Measurements from ENCODE around the gene KCNG1.
"Not testable (repeated sequence)": the region's sequence is repeated elsewhere in the genome, so short reads cannot be mapped to it uniquely, and the experiment has no call there.

The KCNG1 gene, protein sequence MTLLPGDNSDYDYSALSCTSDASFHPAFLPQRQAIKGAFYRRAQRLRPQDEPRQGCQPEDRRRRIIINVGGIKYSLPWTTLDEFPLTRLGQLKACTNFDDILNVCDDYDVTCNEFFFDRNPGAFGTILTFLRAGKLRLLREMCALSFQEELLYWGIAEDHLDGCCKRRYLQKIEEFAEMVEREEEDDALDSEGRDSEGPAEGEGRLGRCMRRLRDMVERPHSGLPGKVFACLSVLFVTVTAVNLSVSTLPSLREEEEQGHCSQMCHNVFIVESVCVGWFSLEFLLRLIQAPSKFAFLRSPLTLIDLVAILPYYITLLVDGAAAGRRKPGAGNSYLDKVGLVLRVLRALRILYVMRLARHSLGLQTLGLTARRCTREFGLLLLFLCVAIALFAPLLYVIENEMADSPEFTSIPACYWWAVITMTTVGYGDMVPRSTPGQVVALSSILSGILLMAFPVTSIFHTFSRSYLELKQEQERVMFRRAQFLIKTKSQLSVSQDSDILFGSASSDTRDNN

DNA sequence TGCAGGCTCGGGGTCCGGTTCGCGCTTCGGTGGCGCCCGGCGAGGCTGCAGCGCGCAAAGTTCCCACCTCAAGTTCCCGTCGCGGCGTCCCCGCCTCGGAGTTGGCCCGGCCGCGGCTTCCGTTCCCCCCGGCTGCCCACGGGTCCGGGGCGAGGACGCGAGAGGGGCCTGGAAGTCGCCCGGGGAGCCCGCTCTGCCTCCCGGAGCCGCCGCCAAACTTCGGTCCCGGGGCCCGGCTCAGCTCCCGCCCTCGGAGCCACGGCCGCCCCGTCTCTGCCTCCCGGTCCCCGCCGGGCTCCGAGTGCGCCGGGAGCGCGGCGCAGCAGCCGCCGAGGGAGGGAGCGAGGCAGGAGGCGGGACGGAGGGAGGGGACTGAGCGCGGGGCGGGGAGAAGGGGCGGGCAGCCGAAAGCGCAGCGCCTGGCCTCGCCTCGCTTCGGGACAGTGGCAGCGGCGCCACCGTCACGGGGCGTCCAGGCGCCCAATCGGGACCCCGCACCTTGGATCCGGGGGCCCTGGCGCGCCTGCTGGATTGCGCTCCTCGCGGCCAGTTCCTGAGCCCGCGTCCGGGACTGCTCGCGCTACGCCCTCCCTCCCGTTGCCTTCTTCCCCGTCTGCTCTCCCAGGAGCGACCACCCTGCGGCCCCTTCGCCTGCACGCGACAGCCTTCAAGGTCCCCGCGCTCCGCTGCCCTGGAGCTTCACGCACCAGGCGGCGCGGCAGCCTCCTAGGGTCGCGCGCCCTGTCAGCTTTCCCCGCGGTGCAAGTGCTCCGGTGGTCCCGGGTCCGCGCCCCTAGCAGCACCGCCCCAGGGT, at the start of gene KCNG1:
Gene KCNG1 (minus strand): TSS at position 305 of the 814 bp plus-strand sequence. CDS start 12,769 bp downstream, outside the sequence.
- in situ Hi-C loops (cut with MboI; ENCODE audit: low sequenced_read_pairs) = no loop called here

GRCh38 chr20:51070621-51071020, 47.7 kb upstream of the KCNG1 start:
- in situ Hi-C loops (cut with MboI; ENCODE audit: low sequenced_read_pairs) = no loop called here

GRCh38 chr20:51067792-51068191, 44.9 kb upstream of the KCNG1 start:
- in situ Hi-C loops (cut with MboI; ENCODE audit: low sequenced_read_pairs) = no loop called here

GRCh38 chr20:51065615-51066014, 42.7 kb upstream of the KCNG1 start:
- in situ Hi-C loops (cut with MboI; ENCODE audit: low sequenced_read_pairs) = no loop called here

DNA sequence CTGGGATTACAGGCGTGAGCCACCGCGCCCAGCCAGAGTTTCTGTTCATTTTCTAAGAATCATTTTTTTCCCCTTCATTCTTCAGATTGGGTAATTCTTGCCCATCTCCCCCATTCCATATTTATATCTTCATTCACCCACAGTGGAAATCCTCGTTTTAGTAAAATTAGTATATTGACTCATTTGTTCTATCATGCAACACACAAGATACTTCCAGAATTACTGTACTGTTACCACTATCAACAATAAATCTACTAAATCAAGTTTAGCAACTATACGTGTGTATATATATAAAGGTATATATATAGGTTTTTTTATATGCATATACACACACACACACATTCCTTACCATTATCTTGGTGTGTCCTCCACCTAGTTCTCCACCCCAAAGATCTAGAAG, 41.2 kb upstream of the KCNG1 start:
- in situ Hi-C loops (cut with MboI; ENCODE audit: low sequenced_read_pairs) = no loop called here

DNA sequence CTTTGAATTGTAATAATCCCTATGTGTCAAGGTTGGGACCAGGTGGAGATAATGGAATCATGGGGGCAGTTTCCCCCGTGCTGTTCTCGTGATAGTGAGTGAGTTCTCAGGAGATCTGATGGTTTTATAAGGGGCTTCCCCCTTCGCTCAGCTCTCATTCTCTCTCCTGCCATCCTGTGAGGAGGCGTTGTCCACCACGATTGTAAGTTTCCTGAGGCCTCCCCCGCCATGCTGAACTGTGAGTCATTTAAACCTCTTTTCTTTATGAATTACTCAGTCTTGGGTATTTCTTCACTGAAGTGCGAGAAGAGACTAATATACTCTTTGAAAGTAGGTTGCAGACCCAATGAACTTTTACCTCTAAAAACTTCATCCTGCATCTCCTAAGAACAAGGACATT, 39.2 kb upstream of the KCNG1 start:
- in situ Hi-C loops (cut with MboI; ENCODE audit: low sequenced_read_pairs) = no loop called here

DNA sequence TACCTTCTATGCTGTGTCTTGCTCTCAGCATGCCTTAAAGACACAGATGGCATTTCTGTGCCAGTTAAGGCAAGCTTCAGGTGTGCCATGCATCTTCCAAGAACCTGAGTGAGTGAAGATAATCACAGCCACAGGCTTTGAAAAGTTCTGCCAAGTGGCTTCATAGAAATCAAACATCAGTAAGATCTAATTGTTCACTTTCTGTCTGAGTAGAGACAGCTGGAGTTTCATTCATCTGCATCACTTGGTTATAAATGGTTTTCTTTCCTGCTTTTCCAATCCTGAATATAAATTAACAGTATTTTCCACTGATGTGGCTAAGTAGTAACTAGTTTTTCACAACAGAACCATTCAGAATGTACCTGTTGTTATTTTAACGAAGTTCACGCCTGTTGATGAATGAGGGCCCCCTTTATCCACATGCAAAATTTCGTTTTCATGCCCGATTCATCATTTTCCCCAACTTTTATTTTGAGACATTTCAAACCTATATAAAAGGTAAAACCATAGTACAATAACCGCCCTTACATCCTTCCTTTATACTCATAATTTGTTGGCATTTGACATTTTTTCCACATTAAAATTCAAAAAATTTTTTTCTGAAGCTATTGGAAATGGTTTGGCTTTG, 38.6 kb upstream of the KCNG1 start:
- in situ Hi-C loops (cut with MboI; ENCODE audit: low sequenced_read_pairs) = no loop called here

GRCh38 chr20:51060301-51060700, 37.4 kb upstream of the KCNG1 start:
- in situ Hi-C loops (cut with MboI; ENCODE audit: low sequenced_read_pairs) = no loop called here

DNA sequence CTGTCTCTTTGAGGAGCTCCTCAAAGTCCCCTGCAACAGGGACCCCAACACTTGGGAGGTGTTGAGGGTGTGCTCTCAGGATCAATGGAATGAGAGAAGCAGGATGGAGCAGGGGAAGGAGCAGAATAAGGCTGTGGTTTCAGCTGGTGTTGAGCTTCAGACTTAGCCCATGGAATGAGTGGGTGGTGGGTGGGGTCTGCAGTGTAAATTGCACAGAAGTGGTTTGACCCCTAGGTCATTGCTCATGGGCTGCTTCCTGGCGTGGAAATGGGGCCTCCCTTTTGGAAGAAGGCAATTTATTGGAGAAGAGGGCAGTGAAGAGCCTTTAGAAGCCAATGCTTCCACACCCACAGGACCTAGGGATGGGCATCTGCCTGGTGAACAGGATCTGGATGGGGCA, 37.0 kb upstream of the KCNG1 start:
- in situ Hi-C loops (cut with MboI; ENCODE audit: low sequenced_read_pairs) = no loop called here

- in situ Hi-C loops (cut with MboI; ENCODE audit: low sequenced_read_pairs) = no loop called here
These were observed 35.1 kb upstream of the KCNG1 start for GRCh38 chr20:51058017-51058416.

GRCh38 chr20:51054233-51054632, 31.3 kb upstream of the KCNG1 start:
- in situ Hi-C loops (cut with MboI; ENCODE audit: low sequenced_read_pairs) = no loop called here

- in situ Hi-C loops (cut with MboI; ENCODE audit: low sequenced_read_pairs) = no loop called here
These were observed 27.7 kb upstream of the KCNG1 start for GRCh38 chr20:51050531-51051075.

- in situ Hi-C loops (cut with MboI; ENCODE audit: low sequenced_read_pairs) = no loop called here
These were observed 23.4 kb upstream of the KCNG1 start for GRCh38 chr20:51046021-51046985.

GRCh38 chr20:51045492-51045891, 22.6 kb upstream of the KCNG1 start:
- in situ Hi-C loops (cut with MboI; ENCODE audit: low sequenced_read_pairs) = not testable (repeated sequence)

GRCh38 chr20:51044796-51045195, 21.9 kb upstream of the KCNG1 start:
- in situ Hi-C loops (cut with MboI; ENCODE audit: low sequenced_read_pairs) = no loop called here

- in situ Hi-C loops (cut with MboI; ENCODE audit: low sequenced_read_pairs) = no loop called here
These were observed 20.9 kb upstream of the KCNG1 start for GRCh38 chr20:51043811-51044210.

GRCh38 chr20:51042657-51043247, 19.8 kb upstream of the KCNG1 start:
- in situ Hi-C loops (cut with MboI; ENCODE audit: low sequenced_read_pairs) = no loop called here

DNA sequence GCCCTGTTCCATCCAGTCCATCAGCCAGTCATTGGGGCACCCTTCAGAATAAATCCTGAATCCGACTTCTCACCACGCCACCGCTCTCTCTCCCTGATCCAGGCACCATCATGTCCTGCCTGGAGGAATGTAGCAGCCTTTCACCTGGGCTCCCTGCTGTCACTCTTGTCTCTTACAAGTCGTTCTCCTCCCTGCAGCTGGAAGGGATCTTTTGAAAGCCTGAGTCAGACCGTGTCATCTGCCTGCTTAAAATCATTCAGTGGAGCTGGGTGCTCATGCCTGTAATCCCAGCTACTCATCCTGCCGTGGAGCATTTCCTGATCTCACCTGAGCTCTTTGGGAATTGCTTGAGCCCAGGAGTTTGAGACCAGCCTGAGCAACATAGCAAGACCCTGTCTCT, 19.2 kb upstream of the KCNG1 start:
- in situ Hi-C loops (cut with MboI; ENCODE audit: low sequenced_read_pairs) = no loop called here

DNA sequence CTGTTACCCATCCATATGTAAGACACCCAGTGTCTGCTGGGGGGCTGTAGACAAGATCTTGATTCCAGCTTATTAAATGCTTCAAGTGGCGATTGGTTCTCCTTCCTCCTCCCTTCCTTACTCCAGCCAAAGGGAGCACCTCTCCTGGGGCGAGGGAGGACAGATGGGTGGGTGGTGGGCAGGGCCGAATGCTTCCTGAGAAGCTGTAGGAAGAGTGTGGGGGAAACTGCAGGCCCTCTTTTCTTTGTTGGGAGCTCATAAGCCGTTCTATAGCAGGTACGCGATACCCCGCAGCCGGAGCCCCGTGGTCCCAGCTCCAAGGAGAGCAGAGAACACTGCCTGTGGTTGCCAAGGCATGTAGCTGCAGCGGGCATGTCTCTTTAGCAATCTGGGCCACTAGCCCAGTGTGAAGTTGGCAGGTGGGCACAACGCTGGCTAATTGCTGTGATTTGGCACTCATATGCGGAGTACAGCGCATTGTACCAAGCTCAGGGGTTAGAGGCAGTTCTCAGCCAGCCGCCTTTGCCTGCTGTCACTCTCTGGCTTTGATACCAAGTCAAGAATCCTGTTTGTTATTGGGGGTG, 14.7 kb upstream of the KCNG1 start:
- in situ Hi-C loops (cut with MboI; ENCODE audit: low sequenced_read_pairs) = no loop called here

Measured in HL-60/S4 treated with retinoic acid at 250 ng/mL for 4 days and 3 days (cell line).